Measurements from ENCODE around the gene KATNAL1. TPM values are rescaled to one million over a fixed set of nuclear protein-coding genes. Genes with fewer than 3 reads are reported as not detected.

The KATNAL1 gene
- 2.3 TPM for total RNA-seq (2013)
- polyA plus RNA-seq (1 to 10 TPM in 2 of 3 donors, under 1 TPM in 1; 0.49 to 1.2 (median 1.0) TPM), polyA minus RNA-seq (0.80 and 0.97 TPM in 2 replicates), total RNA-seq (3.4 to 22.9 (median 4.6) reads per million in 11 experiments)

DNA sequence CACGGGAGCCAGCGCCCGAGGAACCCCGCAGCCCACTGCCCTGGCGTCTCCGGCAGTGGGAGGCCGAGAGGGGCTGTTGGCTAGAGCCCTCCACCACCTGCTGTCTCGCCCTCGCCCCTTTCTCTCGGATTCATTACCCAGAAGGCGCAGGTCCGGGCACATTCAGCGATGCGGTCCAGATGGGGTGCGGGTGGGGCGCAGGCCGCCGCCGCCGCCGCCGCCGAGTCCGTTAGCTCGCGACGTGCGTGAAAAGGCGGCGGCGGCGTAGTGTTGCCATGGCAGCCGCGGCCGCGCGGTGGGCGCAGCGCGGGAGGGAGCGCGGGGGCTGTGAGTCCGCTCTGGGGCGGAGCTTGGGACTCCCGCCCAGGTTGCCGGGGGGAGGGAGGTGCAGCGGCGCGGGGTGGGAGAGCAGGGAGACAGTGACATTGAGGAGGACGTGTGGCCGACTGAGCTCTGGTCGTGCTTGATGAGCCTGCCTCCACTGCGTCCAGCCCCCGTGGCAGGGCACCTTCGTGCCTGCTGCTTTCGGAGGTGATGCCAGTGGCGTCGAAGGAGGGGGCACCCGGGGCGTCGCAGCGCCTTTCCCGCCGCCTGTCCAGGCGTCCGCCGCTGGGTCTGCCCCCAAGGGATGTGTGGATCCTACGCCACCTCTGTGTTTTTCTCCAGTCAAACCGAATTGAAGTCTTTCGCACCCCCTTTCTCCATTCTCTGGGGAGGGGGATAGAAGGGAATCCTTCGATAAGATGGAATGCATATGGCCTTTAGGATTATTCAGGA is at the start of gene KATNAL1:
Gene KATNAL1 (minus strand): TSS at position 358 of the 777 bp plus-strand sequence. CDS start 23,774 bp downstream, outside the sequence.
- Histone ChIP-seq H3K9me3 (replicated peaks in 1 of 2; ENCODE audit: control insufficient read depth in 1 of 2, insufficient read depth in 1 of 2, low read length in 2 of 2) (no peaks in the 10 kb centered on the region), H3K36me3 (replicated peaks in 1 of 2; ENCODE audit: control insufficient read depth in 1 of 2, insufficient read depth in 2 of 2, low read length in 2 of 2) (no peaks in the 10 kb centered on the region), H3K4me3 (replicated peaks in 1 of 3; ENCODE audit: low read depth in 2 of 3, low read length in 3 of 3) (peak within 1 kb of the TSS; percentile 73 to 97 (median 84)), H2AFZ (ENCODE audit: insufficient read depth, low read depth, low read length, poor library complexity, severe bottlenecking) (peak within 1 kb of the TSS; percentile 100), H3K27me3 (ENCODE audit: control insufficient read depth in 2 of 2, insufficient read depth in 2 of 2, low read length in 2 of 2) (no peaks in the 10 kb centered on the region), H3K4me1 (ENCODE audit: control insufficient read depth in 1 of 2, insufficient read depth in 2 of 2, low read length in 2 of 2) (peaks cover 20 to 30% of the 10 kb centered on the region in 2 donors), H3K4me2 (replicated peaks; ENCODE audit: extremely low read depth, low read length, poor library complexity, severe bottlenecking) (peak within 1 kb of the TSS; percentile 98), H4K20me1 (ENCODE audit: insufficient read depth, low read length) (no peaks in the 10 kb centered on the region), H3K9ac (ENCODE audit: insufficient read depth, low read length, poor library complexity, severe bottlenecking) (peak within 1 kb of the TSS; percentile 74), H3K27ac (ENCODE audit: low read depth in 1 of 2, low read length in 2 of 2) (peak within 1 kb of the TSS in 1 of 2 donors; percentile 79), H3K79me2 (ENCODE audit: insufficient read depth, low read length) (peaks cover 45% of the 10 kb centered on the region)
- Mint-ChIP-seq H3K9me3 (peaks cover 0 to 3% (median 0%) of the 10 kb centered on the region in 7 donors), H3K4me1 (peaks cover 36% of the 10 kb centered on the region), H3K27ac (peak within 1 kb of the TSS in 6 of 7 donors; percentile 33 to 81 (median 68)), H3K27me3 (ENCODE audit: low read depth in 3 of 3) (peaks cover 0 to 2% (median 0%) of the 10 kb centered on the region in 3 donors), H3K36me3 (no peaks in the 10 kb centered on the region), H3K4me3 (peak within 1 kb of the TSS; percentile 83 to 90)
- DNase-seq: peak in 1 of 3 donors; percentile 36
- WGBS (ENCODE audit: insufficient coverage): 0% methylated on average over 62 of the region's 71 CpGs
- TF ChIP-seq, protein P1, sequence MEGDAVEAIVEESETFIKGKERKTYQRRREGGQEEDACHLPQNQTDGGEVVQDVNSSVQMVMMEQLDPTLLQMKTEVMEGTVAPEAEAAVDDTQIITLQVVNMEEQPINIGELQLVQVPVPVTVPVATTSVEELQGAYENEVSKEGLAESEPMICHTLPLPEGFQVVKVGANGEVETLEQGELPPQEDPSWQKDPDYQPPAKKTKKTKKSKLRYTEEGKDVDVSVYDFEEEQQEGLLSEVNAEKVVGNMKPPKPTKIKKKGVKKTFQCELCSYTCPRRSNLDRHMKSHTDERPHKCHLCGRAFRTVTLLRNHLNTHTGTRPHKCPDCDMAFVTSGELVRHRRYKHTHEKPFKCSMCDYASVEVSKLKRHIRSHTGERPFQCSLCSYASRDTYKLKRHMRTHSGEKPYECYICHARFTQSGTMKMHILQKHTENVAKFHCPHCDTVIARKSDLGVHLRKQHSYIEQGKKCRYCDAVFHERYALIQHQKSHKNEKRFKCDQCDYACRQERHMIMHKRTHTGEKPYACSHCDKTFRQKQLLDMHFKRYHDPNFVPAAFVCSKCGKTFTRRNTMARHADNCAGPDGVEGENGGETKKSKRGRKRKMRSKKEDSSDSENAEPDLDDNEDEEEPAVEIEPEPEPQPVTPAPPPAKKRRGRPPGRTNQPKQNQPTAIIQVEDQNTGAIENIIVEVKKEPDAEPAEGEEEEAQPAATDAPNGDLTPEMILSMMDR (IDR thresholded peaks at IDR 0.05): no peak
- intact Hi-C loops (cut with micrococcal nuclease): loop anchor here (5.0 to 10.0 kb wide), 5 partner anchors 97 to 857 kb away; partner anchors contain the start of genes HMGB1 (in 1 of the 2), HSPH1 (in 1 of the 2) and UBL3 (in 1 of the 2)

DNA sequence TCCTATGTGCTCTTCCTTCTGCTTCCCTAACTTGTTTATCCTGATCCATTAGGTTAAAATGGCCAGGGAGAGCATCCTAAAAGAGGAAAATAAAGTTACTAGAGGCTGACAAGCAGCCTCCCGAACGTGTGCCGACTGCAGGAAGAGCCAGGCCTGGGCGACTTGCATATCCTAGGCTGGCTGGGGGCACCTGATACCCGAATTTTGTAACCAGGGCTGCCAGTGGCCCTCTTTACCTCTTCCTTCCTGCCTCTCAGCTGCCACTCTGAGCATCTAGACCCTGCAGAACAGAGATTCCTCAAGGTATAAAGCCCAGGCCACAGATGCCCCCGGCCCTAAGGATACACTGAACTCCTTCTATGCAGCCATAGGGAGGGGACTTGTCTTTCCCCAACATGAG is 48.5 kb upstream of the KATNAL1 start:
- H3K9ac ChIP-seq (ENCODE audit: insufficient read depth, low read length, poor library complexity, severe bottlenecking): no peak overlapping the region
- Mint-ChIP-seq H3K9me3 (peaks cover 5 to 12% (median 8%) of the 10 kb centered on the region in 7 donors), H3K27ac (no peak overlapping the region), H3K36me3 (no peaks in the 10 kb centered on the region), H3K4me3 (no peak overlapping the region), H3K4me1 (peaks cover 6% of the 10 kb centered on the region), H3K27me3 (ENCODE audit: low read depth in 3 of 3) (peaks cover 1 to 2% (median 1%) of the 10 kb centered on the region in 3 donors)
- H3K27me3 ChIP-seq (ENCODE audit: control insufficient read depth in 2 of 2, insufficient read depth in 2 of 2, low read length in 2 of 2): no peaks in the 10 kb centered on the region
- H3K36me3 ChIP-seq (replicated peaks in 1 of 2; ENCODE audit: control insufficient read depth in 1 of 2, insufficient read depth in 2 of 2, low read length in 2 of 2): no peaks in the 10 kb centered on the region
- H3K4me2 ChIP-seq (replicated peaks; ENCODE audit: extremely low read depth, low read length, poor library complexity, severe bottlenecking): no peak overlapping the region
- peak overlapping the region; percentile 23 for H2AFZ ChIP-seq (ENCODE audit: insufficient read depth, low read depth, low read length, poor library complexity, severe bottlenecking)
- H3K9me3 ChIP-seq (replicated peaks in 1 of 2; ENCODE audit: control insufficient read depth in 1 of 2, insufficient read depth in 1 of 2, low read length in 2 of 2): peaks cover 0 to 5% of the 10 kb centered on the region in 2 donors
- H3K79me2 ChIP-seq (ENCODE audit: insufficient read depth, low read length): no peaks in the 10 kb centered on the region
- H4K20me1 ChIP-seq (ENCODE audit: insufficient read depth, low read length): no peaks in the 10 kb centered on the region
- intact Hi-C loops (cut with micrococcal nuclease): no loop called here
- WGBS (ENCODE audit: insufficient coverage): 32% methylated on average over 6 of the region's 6 CpGs
- H3K27ac ChIP-seq (ENCODE audit: low read depth in 1 of 2, low read length in 2 of 2): no peak overlapping the region
- H3K4me3 ChIP-seq (replicated peaks in 1 of 3; ENCODE audit: low read depth in 2 of 3, low read length in 3 of 3): no peak overlapping the region
- H3K4me1 ChIP-seq (ENCODE audit: control insufficient read depth in 1 of 2, insufficient read depth in 2 of 2, low read length in 2 of 2): peaks cover 0 to 4% of the 10 kb centered on the region in 2 donors
- no peak for DNase-seq
- TF ChIP-seq, protein P1 (IDR thresholded peaks at IDR 0.05): no peak

Measured in CD14-positive monocyte (primary cell).